ENCODE measurements around the gene SFMBT1.

The SFMBT1 gene

GRCh38 chr3:52917044-52917443, 128.8 kb downstream of the SFMBT1 start:
- no peaks in the 10 kb centered on the region for H3K9me3 ChIP-seq (ENCODE audit: low read length)
- H3K36me3 ChIP-seq (ENCODE audit: insufficient read depth, low read length), result peaks cover 59% of the 10 kb centered on the region
- H3K9me2 ChIP-seq (ENCODE audit: low read depth, low read length), result no peaks in the 10 kb centered on the region
- H3K79me2 ChIP-seq (ENCODE audit: insufficient read depth, low read length), result no peaks in the 10 kb centered on the region
- no peak for TF ChIP-seq EZH2 (IDR thresholded peaks at IDR 0.05; ENCODE audit: borderline replicate concordance, low read length)
- no peak for TF ChIP-seq CTCF (IDR thresholded peaks at IDR 0.05; ENCODE audit: low read length)
- no peak overlapping the region for H3K4me2 ChIP-seq (ENCODE audit: low read length)
- no peaks in the 10 kb centered on the region for H3K4me1 ChIP-seq (ENCODE audit: insufficient read depth, low read length, severe bottlenecking)
- no peak overlapping the region for H3K27ac ChIP-seq (ENCODE audit: low read depth, low read length, poor library complexity, severe bottlenecking)
- no peak overlapping the region for H3K9ac ChIP-seq (ENCODE audit: low read length)
- H2AFZ ChIP-seq (ENCODE audit: low read length), result no peak overlapping the region
- H3F3A ChIP-seq (ENCODE audit: insufficient read depth, low read length), result no peaks in the 10 kb centered on the region
- no peaks in the 10 kb centered on the region for H3K27me3 ChIP-seq (ENCODE audit: insufficient read depth, low read length)
- no peaks in the 10 kb centered on the region for H4K20me1 ChIP-seq (ENCODE audit: insufficient read depth, low read length)
- H3K4me3 ChIP-seq (ENCODE audit: low read depth, low read length, poor library complexity, severe bottlenecking), result no peak overlapping the region

- no peaks in the 10 kb centered on the region for H4K20me1 ChIP-seq (ENCODE audit: insufficient read depth, low read length)
- peaks cover 54% of the 10 kb centered on the region for H3K36me3 ChIP-seq (ENCODE audit: insufficient read depth, low read length)
- H3K9ac ChIP-seq (ENCODE audit: low read length), result no peak overlapping the region
- H3K4me3 ChIP-seq (ENCODE audit: low read depth, low read length, poor library complexity, severe bottlenecking), result no peak overlapping the region
- no peaks in the 10 kb centered on the region for H3K4me1 ChIP-seq (ENCODE audit: insufficient read depth, low read length, severe bottlenecking)
- H3K27me3 ChIP-seq (ENCODE audit: insufficient read depth, low read length), result no peaks in the 10 kb centered on the region
- H2AFZ ChIP-seq (ENCODE audit: low read length), result no peak overlapping the region
- H3K9me2 ChIP-seq (ENCODE audit: low read depth, low read length), result no peaks in the 10 kb centered on the region
- no peaks in the 10 kb centered on the region for H3K9me3 ChIP-seq (ENCODE audit: low read length)
- no peak overlapping the region for H3K4me2 ChIP-seq (ENCODE audit: low read length)
- no peaks in the 10 kb centered on the region for H3F3A ChIP-seq (ENCODE audit: insufficient read depth, low read length)
- no peak for TF ChIP-seq CTCF (IDR thresholded peaks at IDR 0.05; ENCODE audit: low read length)
- no peak for TF ChIP-seq EZH2 (IDR thresholded peaks at IDR 0.05; ENCODE audit: borderline replicate concordance, low read length)
- H3K27ac ChIP-seq (ENCODE audit: low read depth, low read length, poor library complexity, severe bottlenecking), result no peak overlapping the region
- H3K79me2 ChIP-seq (ENCODE audit: insufficient read depth, low read length), result no peaks in the 10 kb centered on the region
Measured at GRCh38 chr3:52915294-52915693, 130.6 kb downstream of the SFMBT1 start.

- H3K36me3 ChIP-seq (ENCODE audit: insufficient read depth, low read length), result peaks cover 44% of the 10 kb centered on the region
- no peak overlapping the region for H2AFZ ChIP-seq (ENCODE audit: low read length)
- TF ChIP-seq EZH2 (IDR thresholded peaks at IDR 0.05; ENCODE audit: borderline replicate concordance, low read length), result no peak
- no peak for TF ChIP-seq CTCF (IDR thresholded peaks at IDR 0.05; ENCODE audit: low read length)
- H3F3A ChIP-seq (ENCODE audit: insufficient read depth, low read length), result peaks cover 5% of the 10 kb centered on the region; the same call in 1 of the 2 replicates
- H3K4me2 ChIP-seq (ENCODE audit: low read length), result no peak overlapping the region
- no peaks in the 10 kb centered on the region for H3K9me3 ChIP-seq (ENCODE audit: low read length)
- H3K27ac ChIP-seq (ENCODE audit: low read depth, low read length, poor library complexity, severe bottlenecking), result no peak overlapping the region
- no peaks in the 10 kb centered on the region for H4K20me1 ChIP-seq (ENCODE audit: insufficient read depth, low read length)
- no peak overlapping the region for H3K4me3 ChIP-seq (ENCODE audit: low read depth, low read length, poor library complexity, severe bottlenecking)
- H3K9me2 ChIP-seq (ENCODE audit: low read depth, low read length), result no peaks in the 10 kb centered on the region
- no peaks in the 10 kb centered on the region for H3K4me1 ChIP-seq (ENCODE audit: insufficient read depth, low read length, severe bottlenecking)
- H3K79me2 ChIP-seq (ENCODE audit: insufficient read depth, low read length), result no peaks in the 10 kb centered on the region
- H3K27me3 ChIP-seq (ENCODE audit: insufficient read depth, low read length), result no peaks in the 10 kb centered on the region
- no peak overlapping the region for H3K9ac ChIP-seq (ENCODE audit: low read length)
Measured at GRCh38 chr3:52912885-52913731, 132.8 kb downstream of the SFMBT1 start.
